DND-41 (cell line): ENCODE measurements around the gene NME7.

Experiments used
- EZH2 ChIP-seq: IDR thresholded peaks from 3 replicates; pipeline ENCODE4 v1.6.1; 2012; ENCODE audit warnings: borderline replicate concordance, low read depth, mild to moderate bottlenecking, moderate library complexity, low read length, inconsistent platforms; ENCODE audit not compliant: severe bottlenecking
- TF ChIP-seq, protein P1 (sequence below): IDR thresholded peaks from 2 replicates; pipeline ENCODE4 v1.5.1; 2012; ENCODE audit warnings: borderline replicate concordance, low read length, moderate library complexity, mild to moderate bottlenecking; ENCODE audit not compliant: poor library complexity, severe bottlenecking; ENCODE audit errors: extremely low read depth

GRCh38 chr1:169364948-169365347 lies 2.6 kb downstream of the NME7 start:
- TF ChIP-seq, protein P1, sequence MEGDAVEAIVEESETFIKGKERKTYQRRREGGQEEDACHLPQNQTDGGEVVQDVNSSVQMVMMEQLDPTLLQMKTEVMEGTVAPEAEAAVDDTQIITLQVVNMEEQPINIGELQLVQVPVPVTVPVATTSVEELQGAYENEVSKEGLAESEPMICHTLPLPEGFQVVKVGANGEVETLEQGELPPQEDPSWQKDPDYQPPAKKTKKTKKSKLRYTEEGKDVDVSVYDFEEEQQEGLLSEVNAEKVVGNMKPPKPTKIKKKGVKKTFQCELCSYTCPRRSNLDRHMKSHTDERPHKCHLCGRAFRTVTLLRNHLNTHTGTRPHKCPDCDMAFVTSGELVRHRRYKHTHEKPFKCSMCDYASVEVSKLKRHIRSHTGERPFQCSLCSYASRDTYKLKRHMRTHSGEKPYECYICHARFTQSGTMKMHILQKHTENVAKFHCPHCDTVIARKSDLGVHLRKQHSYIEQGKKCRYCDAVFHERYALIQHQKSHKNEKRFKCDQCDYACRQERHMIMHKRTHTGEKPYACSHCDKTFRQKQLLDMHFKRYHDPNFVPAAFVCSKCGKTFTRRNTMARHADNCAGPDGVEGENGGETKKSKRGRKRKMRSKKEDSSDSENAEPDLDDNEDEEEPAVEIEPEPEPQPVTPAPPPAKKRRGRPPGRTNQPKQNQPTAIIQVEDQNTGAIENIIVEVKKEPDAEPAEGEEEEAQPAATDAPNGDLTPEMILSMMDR: no peak
- no peak for TF ChIP-seq EZH2
